Measurements from ENCODE around the gene THAP10.

The THAP10 gene

DNA sequence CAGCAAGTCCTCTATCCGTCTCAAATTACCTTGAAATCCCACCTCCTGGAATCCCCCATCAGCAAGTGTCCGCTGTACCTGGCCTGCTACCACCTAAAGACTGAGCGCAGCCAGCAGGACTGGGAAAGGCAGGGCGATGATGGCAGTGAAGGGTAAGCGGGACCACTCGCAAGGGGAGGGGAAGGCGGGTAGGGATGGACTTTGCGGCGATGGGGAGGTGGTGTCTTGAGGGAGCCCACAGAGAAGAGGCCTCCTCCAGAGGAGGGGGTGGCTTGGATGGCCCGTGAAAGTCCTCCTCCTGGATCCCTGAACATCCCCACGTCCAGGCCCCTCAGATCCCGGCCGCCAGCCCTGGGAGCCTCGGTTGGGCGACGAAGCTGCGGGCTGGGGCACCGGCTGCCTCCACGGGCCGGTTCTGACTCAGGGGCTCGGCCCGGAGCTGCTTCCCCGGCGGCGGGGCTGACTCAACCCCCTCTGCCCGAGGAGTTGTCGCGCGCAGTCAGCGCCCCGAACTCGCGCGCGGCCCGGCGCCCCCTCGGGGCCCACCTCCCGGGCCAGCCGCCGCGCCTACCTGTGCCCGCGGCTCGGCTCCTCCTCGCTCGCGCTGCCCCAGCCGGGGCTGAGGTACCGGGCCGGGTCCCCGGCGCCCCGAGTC lies 38.8 kb downstream of the THAP10 start:
- no peak for DNase-seq

DNA sequence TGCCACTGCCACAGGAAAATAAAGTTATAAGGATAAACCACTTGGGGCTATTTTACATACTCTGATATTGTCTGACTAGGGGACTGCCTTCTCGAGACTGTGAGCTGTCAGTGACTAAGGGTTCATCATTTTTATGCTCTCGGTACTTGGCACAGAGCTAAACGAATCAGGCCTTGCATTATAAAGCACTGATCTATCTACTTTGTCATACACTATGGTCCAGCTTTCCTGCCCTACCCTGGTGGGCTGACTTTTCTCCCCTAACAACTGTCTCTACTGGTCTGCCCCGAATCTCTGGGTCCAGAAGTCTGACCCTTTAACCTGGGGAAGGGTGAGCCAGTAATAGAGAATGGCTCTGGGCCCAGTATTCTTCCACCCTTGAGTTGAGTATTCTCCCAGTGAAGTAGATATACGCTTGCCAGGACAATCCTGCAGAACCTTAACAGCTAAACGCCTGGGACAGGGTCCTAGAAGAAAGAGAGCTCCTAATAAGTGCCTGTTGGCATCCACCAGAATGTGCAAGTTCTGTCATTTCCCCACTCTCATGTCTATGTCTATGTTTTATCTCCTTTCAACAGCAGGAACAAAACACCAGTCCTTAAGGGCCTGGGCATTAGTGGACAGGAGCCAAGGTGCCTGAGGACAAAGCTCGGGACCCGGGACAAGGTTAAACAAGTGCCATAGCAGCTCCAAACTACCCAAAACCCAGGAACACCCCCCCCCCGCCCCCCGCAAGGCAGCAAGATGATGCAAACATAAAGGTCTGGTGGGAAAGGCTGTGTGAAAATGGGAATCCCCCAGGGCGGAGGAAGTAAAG lies 39.5 kb downstream of the THAP10 start:
- no peak for DNase-seq

DNA sequence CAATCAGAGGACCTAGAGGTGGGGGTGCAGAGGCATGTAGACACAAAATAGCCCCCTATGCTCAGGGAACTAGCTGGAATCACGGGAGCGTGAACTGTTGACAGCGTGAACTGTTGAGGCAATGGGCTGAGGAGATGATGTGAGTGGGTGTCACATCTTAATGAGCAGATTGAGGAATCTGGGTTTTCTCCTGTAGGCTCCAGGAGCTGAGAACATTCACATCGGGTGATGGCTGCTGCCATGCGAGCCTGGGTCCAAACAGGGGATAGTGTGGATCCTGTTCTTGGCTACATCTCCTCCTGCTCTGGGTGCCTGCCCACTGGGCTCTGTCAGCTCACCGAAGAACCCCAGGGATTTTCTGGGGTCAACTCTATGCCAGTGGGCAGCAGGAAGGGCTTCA lies 40.3 kb downstream of the THAP10 start:
- no peak for DNase-seq

DNA sequence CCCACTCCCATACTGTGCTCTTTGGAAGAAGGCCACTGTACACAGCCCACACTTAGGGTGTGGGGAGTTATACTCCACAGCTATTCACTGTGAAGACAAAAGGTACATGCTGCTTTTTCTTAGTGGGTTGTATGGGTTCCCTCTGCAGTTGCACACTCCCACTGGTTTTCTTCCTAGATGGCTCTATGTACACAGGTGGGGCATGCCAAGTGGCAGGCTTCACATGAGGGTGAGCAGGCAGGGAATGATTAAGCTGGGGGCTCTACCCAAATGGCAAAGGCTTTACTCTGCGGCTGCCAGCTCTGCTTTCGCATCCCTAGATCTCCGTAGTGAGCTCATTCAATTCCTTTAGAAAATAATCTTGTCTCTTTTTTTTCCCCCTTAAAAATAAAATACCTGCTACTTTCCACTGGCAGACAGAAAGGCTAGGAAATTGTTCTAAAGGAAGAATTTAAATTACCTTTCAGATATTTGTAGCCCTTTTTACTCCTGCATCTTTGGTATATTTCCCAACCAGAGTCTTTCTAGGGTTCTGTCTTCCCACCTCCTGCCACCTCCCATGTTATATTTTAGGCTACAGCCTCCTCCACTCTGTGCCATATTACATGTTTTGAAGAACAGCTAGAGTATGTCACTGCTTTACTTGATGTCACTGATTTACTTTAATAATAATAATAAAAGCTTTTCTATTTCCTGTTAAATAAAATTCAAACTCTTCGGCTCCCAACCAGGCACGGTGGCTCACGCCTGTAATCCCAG lies 46.5 kb downstream of the THAP10 start:
- no peak for DNase-seq

DNA sequence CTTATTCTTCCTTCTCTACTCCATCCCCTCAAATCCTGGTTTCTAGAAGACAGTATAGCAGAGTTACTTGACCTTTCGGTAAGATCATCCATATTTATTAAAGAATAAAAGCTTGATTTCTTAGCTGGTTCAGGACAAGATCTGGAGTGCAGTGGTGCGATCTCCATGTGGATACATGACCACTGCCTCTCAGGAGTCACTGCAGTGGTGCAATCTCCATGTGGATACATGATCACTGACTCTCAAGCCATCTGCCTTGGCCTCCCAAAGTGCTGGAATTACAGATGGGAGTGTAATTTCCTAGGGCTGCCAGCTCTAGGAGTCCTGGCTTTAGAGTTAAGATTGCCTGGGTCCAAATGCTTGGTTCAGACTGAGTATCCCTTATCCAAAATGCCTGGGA lies 54.8 kb downstream of the THAP10 start:
- DNase-seq = no peak

DNA sequence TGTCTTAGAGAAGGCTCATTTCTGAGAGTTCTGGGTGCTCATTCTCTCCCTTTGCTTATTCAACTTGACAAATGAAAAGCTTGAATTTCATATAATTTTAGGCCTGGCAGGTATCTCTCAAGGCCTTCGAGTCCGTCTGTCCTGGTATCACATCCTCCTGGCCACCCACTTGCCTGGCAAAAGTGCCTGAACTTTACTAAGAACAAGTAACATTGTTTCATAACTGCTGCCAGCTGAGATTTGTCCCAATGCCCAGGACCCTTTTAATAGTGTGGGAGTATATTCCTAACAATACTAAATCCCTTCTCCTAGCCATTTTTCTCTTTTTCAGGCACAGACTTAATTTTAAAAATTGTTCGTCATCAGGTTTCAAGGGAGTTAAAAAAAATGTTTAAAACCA lies 56.4 kb downstream of the THAP10 start:
- DNase-seq = no peak

DNA sequence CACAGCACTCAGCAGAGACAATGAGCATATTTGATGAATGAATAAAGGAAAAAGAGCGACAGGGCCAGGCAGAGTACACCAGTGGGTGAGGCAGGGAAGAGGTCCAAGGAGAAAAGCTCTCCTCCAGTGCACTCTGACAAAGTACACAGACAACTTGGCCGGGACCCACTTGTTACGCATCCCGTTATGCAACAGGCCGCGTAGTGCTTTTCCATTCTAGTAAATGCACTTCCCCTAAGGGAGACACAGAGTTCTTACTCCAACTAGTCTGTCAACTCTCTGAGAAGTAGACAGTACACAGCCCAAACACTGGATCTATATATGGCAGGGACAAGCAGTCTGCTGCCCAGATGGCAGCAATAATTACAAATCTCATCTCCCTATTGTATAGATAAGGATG lies 56.8 kb downstream of the THAP10 start:
- no peak for DNase-seq

DNA sequence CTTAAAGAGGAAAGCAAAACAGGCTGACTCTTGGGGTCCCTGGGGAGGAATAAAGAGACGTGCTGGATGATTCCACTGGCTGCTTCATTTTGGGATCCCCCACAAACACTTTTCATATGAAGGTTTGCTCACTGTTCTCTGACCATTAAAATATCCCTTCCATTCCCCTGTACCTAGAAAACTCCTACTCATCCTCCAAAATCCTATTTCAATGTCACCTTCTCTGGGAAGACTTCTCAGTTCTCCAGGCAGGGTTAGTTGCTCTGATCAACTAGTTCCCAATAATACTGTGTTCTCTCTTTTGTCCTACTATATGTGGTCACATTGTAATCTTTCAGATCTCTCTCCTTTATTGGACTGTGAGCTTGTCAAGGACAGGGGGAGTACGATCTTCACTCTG lies 57.2 kb downstream of the THAP10 start:
- no peak for DNase-seq

DNA sequence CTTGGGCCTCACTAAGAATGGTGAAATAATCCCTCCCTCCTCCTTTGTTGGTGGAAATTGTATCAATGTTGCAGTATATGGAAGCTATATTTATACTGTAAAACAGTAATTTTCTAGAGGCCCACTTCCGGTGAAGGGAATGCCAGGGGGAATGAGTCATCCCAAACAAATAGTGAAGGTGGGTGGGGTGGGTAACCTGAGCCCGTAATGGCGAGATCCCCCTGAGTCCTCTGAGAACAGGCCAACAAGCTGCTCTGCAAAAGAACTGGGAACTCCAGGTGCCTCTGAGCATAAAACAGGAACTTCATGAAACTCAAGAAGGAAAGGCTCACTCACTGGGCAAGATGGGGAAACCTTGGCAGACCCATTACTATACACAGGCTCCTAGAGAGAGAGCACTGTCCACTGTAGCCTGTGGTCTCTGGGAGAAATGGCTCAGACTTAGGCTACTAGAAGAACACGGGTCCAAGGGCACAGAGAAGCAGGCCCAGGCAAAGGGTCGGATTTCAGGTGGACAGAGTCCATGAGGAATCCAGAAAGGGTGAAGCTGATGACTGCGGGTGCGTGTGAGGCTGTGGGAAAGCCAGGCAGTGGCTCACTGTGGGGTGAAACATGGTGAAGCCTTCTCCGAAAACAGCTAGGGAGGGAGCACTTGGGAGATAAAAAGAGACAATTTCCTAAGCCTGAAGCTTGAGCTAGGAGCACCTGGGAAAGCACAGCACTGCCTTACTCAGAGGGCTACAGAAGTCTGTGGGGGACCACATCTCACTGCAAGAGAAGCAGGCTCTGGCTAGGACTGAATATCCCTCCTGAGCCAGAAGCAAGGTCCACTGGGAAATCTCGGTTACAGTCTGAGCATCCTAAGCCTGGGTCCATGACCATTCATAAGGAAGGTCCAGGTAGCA lies 58.1 kb downstream of the THAP10 start:
- DNase-seq = no peak

DNA sequence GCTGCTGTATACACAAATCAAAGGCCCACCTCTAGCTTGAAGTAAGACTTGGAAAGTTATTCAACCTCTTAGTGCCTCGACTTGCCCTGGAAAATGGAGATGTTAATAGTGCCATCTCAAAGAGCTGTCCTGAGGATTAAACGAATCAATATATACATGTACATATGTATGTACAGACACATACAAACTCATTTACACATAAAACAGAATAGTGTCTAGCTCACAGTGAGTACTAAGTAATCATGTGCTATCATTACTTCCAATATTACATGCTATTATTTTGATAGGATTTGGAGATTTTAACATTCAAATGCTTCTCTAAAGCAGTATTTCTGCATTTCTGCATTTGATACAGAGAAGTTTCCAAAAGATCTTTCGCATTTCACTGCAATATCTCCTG lies 58.8 kb downstream of the THAP10 start:
- DNase-seq = no peak

DNA sequence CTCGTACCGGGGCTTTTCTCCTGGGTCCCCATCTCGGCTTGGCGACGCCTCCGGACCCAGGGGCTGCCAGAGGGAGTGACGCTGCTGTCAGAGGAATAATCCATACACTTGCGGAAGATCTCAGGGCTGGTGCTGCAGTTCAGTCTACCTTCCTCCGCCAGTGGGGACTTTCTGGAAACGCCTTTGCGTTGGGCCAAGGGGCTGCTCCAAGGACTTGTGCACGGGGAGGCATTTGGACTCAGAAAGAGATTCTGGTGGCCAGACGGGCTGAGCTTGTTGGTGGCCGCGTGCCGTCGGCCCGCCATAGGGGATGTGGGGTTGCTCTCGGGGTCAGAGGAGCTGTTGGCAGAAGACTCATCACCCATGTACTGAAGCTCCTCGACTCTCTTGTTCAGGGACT lies 60.1 kb downstream of the THAP10 start:
- DNase-seq = no peak

All from stimulated activated naive CD4-positive, alpha-beta T cell treated with Interleukin-2 at 50 U/mL for 16 hours (primary cell).